Naive thymus-derived CD8-positive, alpha-beta T cell (primary cell): ENCODE data around the gene SPTSSB. TPM values are rescaled to one million over a fixed set of nuclear protein-coding genes. Genes with fewer than 3 reads are reported as not detected.

Experiments used
- ATAC-seq, 2 donors: fragments of 150-1000 bp; cut with Tn5 transposase in 1 of 2; sonication (Bioruptor Pico), chemical (Tn5 transposase) in 1 of 2; 1 replicate in 1 of 2; 2 replicates in 1 of 2; pipeline ENCODE4 v1.10.0; 2021; ENCODE audit warnings: mild to moderate bottlenecking in 2 of 2, moderate library complexity in 2 of 2
- POLR2A ChIA-PET: fragments of 350-600 bp; sonication (Branson Sonifier 250); formaldehyde crosslinking; loops from one replicate; lab custom pipeline; 2021; ENCODE audit warnings: antibody characterized with exemption; lab: Charles Lee
- DNase-seq, 10 donors: peaks; one replicate each; pipeline versions ENCODE4 v3.0.0 to v3.0.0-alpha.2; 2020 to 2022
- H3K27ac Mint-ChIP-seq, 10 donors: one replicate each; pipeline ENCODE4 v1.8.0; 2020 to 2022; ENCODE audit warnings: mild to moderate bottlenecking in 10 of 10, mixed read lengths in 10 of 10, moderate library complexity in 4 of 10, inconsistent platforms in 1 of 10
- H3K27me3 Mint-ChIP-seq, 5 donors: one replicate each; pipeline ENCODE4 v1.8.0; 2021 to 2022; ENCODE audit warnings: mixed read lengths in 5 of 5
- H3K36me3 Mint-ChIP-seq, 3 donors: one replicate each; pipeline ENCODE4 v1.8.0; 2020 to 2022; ENCODE audit warnings: mixed read lengths in 3 of 3, mild to moderate bottlenecking in 2 of 3, inconsistent platforms in 1 of 3
- H3K4me1 Mint-ChIP-seq, 4 donors: one replicate each; pipeline ENCODE4 v1.8.0; 2021 to 2022; ENCODE audit warnings: mixed read lengths in 4 of 4
- H3K4me3 Mint-ChIP-seq, 10 donors: one replicate each; pipeline ENCODE4 v1.8.0; 2020 to 2022; ENCODE audit warnings: mild to moderate bottlenecking in 10 of 10, mixed read lengths in 10 of 10, moderate library complexity in 6 of 10, inconsistent platforms in 1 of 10
- H3K9me3 Mint-ChIP-seq, 9 donors: one replicate each; pipeline ENCODE4 v1.8.0; 2020 to 2022; ENCODE audit warnings: mixed read lengths in 9 of 9, mild to moderate bottlenecking in 3 of 9, inconsistent platforms in 1 of 9, moderate library complexity in 1 of 9
- polyA plus RNA-seq, 3 donors: library from polyadenylated mRNA; unstranded; fragments of 300-500 nt; fragmentation: Illumina TruSeq; gene quantifications; one replicate each; pipeline ENCODE4 v1.2.3, GENCODE V29; 2021
- total RNA-seq, 8 experiments: library from RNA in 2 of 8; stranded (reverse) in 2 of 8; gene quantifications; one replicate each; pipeline ENCODE4 v1.2.3 and lab custom pipeline; 2021 to 2026

Gene SPTSSB
- total and polyA plus RNA-seq, 5 experiments from 2014 or later = 0.16 to 0.21 TPM; not detected in 3

DNA sequence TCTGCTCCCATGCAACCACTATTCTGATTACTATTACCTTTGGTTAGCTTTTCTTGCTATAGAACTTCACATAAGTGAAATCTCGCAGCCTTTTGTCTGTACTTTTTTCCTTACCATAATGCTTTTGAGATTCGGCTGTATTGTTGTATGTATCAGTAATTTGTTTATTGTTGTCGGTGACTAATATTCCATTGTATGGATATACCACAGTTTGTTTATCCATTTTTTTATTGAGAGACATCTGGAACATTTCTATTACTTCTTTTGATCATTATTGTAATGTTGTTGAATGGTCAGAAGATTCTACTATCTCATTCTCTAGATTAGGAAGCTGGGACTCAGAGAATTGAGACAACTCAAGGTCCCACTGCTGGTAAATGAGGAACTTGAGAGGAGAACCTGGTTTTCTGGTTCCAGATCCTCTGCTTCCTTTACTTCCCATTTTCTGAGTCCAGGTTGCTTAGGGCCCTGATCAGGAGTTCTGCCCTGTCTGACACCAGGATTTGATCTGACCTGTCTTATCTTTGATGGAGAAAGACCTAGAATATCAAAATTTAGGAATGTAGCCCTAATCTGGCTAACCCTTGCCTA, 18.2 kb upstream of the SPTSSB start:
- Mint-ChIP-seq H3K36me3 (peaks cover 0 to 2% (median 0%) of the 10 kb centered on the region in 3 donors), H3K4me3 (no peak overlapping the region), H3K4me1 (peaks cover 11 to 35% (median 25%) of the 10 kb centered on the region in 4 donors), H3K27ac (no peak overlapping the region), H3K9me3 (peaks cover 0 to 3% (median 0%) of the 10 kb centered on the region in 9 donors), H3K27me3 (peaks cover 5 to 68% (median 29%) of the 10 kb centered on the region in 5 donors)
- no peak for DNase-seq
- POLR2A ChIA-PET = no interaction called here
- no peak for ATAC-seq

DNA sequence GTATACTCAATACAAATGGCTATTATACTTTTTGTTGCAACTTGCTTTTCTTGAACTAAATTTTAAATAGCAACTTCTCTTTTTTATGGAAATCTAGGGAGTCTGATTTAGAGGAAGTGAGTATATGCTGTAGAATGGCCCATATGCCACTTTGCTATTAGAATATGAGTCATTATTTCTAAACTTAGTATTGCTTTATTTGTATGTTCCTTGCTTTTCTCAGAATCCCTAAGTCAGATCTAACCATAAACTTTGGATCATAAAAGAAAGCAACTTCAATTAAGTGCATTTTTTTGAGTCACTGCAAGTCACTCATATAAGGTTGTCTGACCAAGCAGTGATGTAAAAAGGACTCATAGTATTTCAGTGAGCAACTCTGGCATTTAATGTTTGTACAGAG, 17.5 kb upstream of the SPTSSB start:
- DNase-seq (no peak), ATAC-seq (no peak)
- H3K4me1 Mint-ChIP-seq = peaks cover 11 to 28% (median 18%) of the 10 kb centered on the region in 4 donors
- no peak overlapping the region for H3K4me3 Mint-ChIP-seq
- H3K27ac Mint-ChIP-seq = no peak overlapping the region
- peaks cover 7 to 73% (median 33%) of the 10 kb centered on the region in 5 donors for H3K27me3 Mint-ChIP-seq
- H3K36me3 Mint-ChIP-seq = peaks cover 0 to 2% (median 0%) of the 10 kb centered on the region in 3 donors
- H3K9me3 Mint-ChIP-seq = peaks cover 0 to 3% (median 0%) of the 10 kb centered on the region in 9 donors
- POLR2A ChIA-PET = no interaction called here

DNA sequence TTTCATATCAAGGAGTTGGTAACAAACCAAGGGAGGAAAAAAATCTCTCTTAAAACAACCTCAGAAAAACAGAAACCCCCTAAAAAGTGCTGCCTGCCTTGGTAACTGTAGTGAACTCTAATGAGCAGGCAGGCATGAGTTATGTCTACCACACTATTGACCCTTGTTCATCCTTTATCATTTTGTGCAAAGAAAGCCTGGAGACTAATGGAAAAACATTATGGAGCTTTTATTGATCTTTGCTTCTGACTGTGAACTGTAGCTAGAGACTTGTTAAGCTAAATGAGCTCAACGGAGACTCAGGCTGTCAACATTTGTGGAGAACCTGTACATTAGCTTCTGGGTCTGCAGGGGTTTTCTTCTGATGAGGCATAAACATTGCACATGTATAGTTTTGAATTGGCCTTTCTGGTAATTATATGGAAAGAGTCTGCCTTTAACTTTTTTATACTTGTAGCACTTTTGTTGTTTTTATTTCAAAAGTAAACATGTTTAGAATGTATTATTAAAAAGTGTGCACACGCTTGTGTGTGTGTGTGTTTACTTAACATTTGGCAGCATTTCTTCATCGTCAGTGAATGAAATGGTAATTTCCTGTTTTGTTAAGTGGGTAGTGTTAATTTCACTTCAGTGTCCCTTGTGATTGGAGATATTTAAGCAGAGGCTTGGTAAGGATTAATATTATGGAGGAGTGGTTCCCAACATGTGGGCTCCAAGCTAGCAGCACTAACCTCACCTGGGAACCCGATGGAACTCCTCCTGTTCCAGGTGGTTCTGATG, 15.9 kb upstream of the SPTSSB start:
- POLR2A ChIA-PET = no interaction called here
- Mint-ChIP-seq H3K36me3 (peaks cover 0 to 2% (median 0%) of the 10 kb centered on the region in 3 donors), H3K27ac (no peak overlapping the region), H3K27me3 (peaks cover 9 to 75% (median 27%) of the 10 kb centered on the region in 5 donors), H3K9me3 (peaks cover 0 to 3% (median 0%) of the 10 kb centered on the region in 9 donors), H3K4me1 (peaks cover 4 to 16% (median 5%) of the 10 kb centered on the region in 4 donors), H3K4me3 (no peak overlapping the region)
- no peak for DNase-seq
- no peak for ATAC-seq

DNA sequence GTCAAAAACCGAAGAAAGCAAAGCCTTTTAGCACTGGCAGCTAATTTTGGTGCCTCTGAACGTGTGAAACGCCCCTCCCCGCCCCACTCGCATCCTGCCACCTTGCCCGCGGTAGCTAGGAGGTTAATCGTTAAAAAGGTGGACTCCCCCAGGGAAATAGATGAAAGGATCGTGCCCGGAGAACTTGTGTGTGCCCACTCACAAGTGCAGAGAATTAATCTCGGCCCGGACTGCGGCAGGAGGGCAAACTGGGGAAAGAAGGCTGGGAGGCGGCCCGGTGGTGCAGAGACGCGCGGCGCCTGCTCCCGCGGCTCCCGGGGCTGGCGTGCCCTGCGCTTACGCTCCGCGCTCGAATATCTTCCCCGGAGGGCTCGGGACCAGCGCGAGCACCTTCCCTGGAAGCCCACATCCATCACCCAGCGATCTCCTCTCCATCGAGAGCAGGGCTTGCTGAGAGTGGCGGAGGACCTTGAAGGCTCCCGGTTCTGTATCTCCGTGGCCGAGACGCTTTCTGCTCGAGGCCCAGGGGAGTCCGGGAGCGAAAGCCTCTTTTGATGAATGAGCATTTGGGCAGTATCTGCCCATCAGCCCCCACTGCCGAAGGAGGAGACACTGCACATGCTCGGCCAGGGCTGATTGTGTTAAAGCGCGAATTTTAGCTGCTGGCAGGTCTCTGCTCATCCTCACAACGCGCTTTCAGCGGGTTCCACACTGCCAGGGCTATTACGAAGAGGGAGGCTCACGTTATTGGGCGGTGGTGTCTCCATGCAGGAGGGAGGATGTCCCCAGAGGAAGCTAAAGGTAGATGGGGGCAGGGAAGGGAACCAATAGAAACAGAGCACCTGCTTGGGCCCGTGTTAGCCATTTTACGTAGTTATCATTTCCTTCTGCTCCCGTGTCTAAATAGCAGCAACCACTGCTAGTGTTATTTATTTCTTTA, 1.3 kb upstream of the SPTSSB start:
- H3K36me3 Mint-ChIP-seq = peaks cover 0 to 5% (median 0%) of the 10 kb centered on the region in 3 donors
- POLR2A ChIA-PET = no interaction called here
- H3K4me3 Mint-ChIP-seq = peak overlapping the region; percentile 81 to 90 (median 87)
- H3K4me1 Mint-ChIP-seq = peaks cover 14 to 21% (median 16%) of the 10 kb centered on the region in 4 donors
- ATAC-seq (peak; percentile 54 to 69), DNase-seq (peak in 6 of 10 donors; percentile 4 to 43 (median 19))
- peak overlapping the region in 2 of 10 donors; percentile 22 to 62 for H3K27ac Mint-ChIP-seq
- no peaks in the 10 kb centered on the region for H3K9me3 Mint-ChIP-seq
- H3K27me3 Mint-ChIP-seq = peaks cover 19 to 62% (median 29%) of the 10 kb centered on the region in 5 donors

DNA sequence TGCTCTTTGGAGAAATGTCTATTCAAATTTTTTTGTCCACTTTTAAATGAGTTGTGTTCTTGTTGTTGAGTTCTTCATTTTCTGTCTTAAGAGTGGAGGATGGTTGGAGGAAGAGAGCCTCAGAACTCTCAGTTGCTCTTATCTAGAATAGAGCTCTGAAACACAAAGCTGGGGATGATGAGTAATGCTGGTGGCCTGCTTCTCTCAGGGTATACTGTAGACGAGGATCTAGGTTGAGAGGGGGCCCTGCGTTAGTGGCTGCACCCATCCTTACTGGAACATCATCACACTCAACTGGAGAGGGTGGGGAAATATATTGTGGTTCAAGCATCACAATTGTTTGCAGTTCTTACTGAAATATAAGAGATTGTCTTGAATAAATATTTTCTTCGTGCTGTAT, 1.8 kb downstream of the SPTSSB start:
- DNase-seq = no peak
- Mint-ChIP-seq H3K36me3 (peaks cover 0 to 5% (median 0%) of the 10 kb centered on the region in 3 donors), H3K4me1 (peaks cover 14 to 21% (median 16%) of the 10 kb centered on the region in 4 donors), H3K27ac (no peak overlapping the region), H3K4me3 (peak overlapping the region in 1 of 10 donors; percentile 54), H3K27me3 (peaks cover 17 to 69% (median 29%) of the 10 kb centered on the region in 5 donors), H3K9me3 (no peaks in the 10 kb centered on the region)
- POLR2A ChIA-PET = no interaction called here
- no peak for ATAC-seq

DNA sequence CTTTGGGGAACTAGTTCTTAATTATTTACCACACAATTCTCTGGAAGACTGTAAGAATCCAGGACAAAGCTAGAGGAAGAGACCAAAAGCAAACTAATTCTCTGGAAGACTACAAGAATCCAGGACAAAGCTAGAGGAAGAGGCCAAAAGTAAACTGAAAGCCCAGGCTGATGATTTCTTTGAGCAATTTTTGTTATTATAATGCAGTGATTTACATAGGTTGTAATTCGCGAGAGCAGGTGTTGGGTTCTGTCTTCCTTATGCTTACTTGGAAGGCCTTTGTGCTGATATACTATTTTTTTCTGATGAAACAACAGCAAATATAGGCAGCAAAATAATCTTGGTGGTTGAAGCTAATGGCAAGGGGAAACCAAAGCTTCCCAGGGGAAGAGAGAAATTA, 5.2 kb downstream of the SPTSSB start:
- POLR2A ChIA-PET = no interaction called here
- no peaks in the 10 kb centered on the region for H3K9me3 Mint-ChIP-seq

DNA sequence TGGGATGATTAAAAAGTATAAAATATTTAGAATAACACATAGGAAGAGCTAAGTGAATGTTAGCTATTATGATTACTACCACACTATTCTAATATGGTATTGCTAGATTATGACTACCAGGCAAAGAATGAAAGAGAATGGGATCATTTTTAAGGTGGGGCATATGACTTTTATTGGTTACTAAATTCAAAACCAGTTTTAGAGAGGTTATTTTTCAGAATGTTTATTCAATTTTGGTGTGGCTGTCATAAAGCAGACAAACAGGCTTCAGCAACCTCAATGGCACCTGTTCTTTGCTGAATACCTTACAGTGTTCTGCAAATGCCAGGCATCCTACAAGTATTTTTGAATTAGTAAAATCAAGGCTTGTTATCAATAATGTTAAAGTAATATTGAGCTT, 12.8 kb downstream of the SPTSSB start:
- ATAC-seq = no peak
- Mint-ChIP-seq H3K36me3 (no peaks in the 10 kb centered on the region), H3K9me3 (no peaks in the 10 kb centered on the region), H3K4me3 (no peak overlapping the region), H3K4me1 (no peaks in the 10 kb centered on the region), H3K27ac (no peak overlapping the region), H3K27me3 (peaks cover 2 to 29% (median 4%) of the 10 kb centered on the region in 5 donors)
- POLR2A ChIA-PET = no interaction called here
- no peak for DNase-seq

More for the DNA sequence above, 5.2 kb downstream of the SPTSSB start:
- Mint-ChIP-seq H3K36me3 (peaks cover 0 to 5% (median 0%) of the 10 kb centered on the region in 3 donors), H3K4me1 (peaks cover 0 to 4% (median 2%) of the 10 kb centered on the region in 4 donors), H3K27me3 (peaks cover 13 to 37% (median 20%) of the 10 kb centered on the region in 5 donors), H3K27ac (no peak overlapping the region), H3K4me3 (no peak overlapping the region)
- DNase-seq (no peak), ATAC-seq (no peak)

DNA sequence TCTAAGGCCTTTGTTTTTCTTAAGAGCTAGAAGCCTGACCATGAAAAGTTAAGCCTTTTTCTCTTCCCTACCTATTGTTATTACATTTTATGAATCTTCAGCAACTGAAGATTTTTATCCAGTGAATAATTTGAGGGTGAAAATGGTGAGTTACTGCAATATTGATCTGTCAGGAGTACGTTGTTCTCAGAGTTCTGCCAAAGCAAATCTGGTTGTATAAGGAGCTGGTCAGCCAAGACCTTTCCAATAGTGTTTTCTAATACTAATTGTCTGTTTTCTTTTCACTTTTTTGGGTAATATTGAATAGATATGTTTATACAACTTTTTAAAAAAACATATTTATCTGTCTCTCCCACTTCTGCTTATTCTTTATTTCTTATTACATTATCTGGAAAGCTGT, 15.0 kb downstream of the SPTSSB start:
- Mint-ChIP-seq H3K27me3 (peaks cover 2 to 28% (median 4%) of the 10 kb centered on the region in 5 donors), H3K27ac (no peak overlapping the region), H3K36me3 (no peaks in the 10 kb centered on the region), H3K4me3 (no peak overlapping the region), H3K4me1 (no peaks in the 10 kb centered on the region), H3K9me3 (no peaks in the 10 kb centered on the region)
- POLR2A ChIA-PET = no interaction called here
- ATAC-seq (no peak), DNase-seq (no peak)

DNA sequence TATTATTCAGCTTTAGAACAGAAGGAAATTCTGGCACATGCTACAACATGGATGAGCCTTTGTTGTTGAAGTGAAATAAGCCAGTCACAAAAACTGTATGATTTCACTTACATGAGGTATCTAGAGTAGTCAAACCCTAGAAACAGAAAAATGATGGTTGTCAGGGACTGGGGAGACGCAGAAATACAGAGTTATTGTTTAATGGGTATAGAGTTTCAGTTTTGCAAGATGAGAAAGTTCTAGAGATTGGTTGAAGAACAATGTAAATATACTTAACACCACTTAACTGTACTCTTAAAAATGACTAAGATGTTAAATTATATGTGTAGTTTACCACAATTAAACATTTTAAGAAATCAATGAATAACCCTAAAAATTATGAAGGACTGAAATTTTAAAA, 15.8 kb downstream of the SPTSSB start:
- POLR2A ChIA-PET = no interaction called here
- no peak overlapping the region for H3K27ac Mint-ChIP-seq
- H3K9me3 Mint-ChIP-seq = no peaks in the 10 kb centered on the region
- H3K4me3 Mint-ChIP-seq = no peak overlapping the region
- H3K4me1 Mint-ChIP-seq = no peaks in the 10 kb centered on the region
- DNase-seq (no peak), ATAC-seq (no peak)
- H3K36me3 Mint-ChIP-seq = no peaks in the 10 kb centered on the region
- peaks cover 0 to 21% (median 4%) of the 10 kb centered on the region in 5 donors for H3K27me3 Mint-ChIP-seq

DNA sequence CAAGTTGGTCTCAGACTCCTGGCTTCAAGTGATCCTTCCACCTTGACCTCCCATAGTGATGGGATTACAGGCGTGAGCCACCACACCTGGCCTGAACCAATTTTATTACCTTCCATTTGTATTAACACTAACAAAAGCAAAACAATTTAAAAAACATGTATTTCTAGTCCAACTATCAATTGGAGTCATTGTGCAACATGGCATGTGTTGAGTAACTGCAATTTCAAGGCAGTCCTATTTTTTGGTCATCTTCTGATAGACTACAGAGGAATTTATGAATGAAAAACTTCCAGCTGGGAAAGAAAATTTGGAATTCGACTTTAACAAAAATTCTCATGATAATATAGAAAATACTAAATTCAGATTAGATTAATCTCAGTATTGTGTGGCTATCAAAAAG, 16.8 kb downstream of the SPTSSB start:
- peaks cover 5 to 10% (median 8%) of the 10 kb centered on the region in 4 donors for H3K4me1 Mint-ChIP-seq
- no peaks in the 10 kb centered on the region for H3K9me3 Mint-ChIP-seq
- no peak overlapping the region for H3K4me3 Mint-ChIP-seq
- H3K36me3 Mint-ChIP-seq = no peaks in the 10 kb centered on the region
- H3K27me3 Mint-ChIP-seq = peaks cover 0 to 15% (median 4%) of the 10 kb centered on the region in 5 donors
- DNase-seq = no peak
- ATAC-seq = no peak
- no peak overlapping the region for H3K27ac Mint-ChIP-seq
- POLR2A ChIA-PET = no interaction called here

DNA sequence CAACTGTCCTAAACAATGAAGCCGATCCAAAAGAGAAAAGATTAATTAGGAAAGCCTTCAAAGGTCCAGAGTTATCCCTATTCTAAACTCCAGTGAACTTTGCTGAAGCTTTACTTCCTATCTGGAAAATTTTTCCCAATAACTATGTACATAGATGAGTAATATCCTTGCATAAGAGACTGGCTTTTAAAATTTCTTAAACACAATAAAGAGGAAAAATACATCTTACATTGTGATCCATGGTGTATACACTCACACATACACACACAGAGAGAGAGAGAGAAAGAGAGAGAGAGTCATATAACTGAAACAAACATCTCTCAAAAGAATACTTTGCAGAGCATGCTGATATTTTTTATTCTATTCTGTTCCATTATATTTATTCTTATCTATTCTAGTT, 20.0 kb downstream of the SPTSSB start:
- peaks cover 5 to 15% (median 7%) of the 10 kb centered on the region in 5 donors for H3K27me3 Mint-ChIP-seq
- POLR2A ChIA-PET = no interaction called here

DNA sequence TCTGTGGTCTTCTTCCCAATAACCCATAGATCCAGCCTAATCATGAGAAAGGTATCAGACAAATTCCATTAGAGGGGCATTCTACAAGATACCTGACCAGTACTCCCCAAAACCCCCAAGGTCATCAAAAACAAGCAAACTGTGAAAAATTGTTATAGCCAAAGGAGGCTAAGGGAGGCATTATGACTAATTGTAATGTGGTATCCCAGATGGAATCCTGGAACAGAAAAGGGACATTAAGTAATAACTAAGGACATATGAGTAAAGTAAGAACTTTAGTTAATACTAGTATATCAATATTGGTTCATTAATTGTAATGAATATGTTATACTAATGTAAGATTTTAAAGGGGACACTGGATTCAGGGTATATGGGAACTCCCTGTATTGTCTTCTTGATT, 20.4 kb downstream of the SPTSSB start:
- no peak overlapping the region for H3K4me3 Mint-ChIP-seq
- H3K9me3 Mint-ChIP-seq = no peaks in the 10 kb centered on the region
- H3K27ac Mint-ChIP-seq = no peak overlapping the region
- no peaks in the 10 kb centered on the region for H3K36me3 Mint-ChIP-seq
- peaks cover 3 to 15% (median 7%) of the 10 kb centered on the region in 5 donors for H3K27me3 Mint-ChIP-seq
- POLR2A ChIA-PET = no interaction called here
- H3K4me1 Mint-ChIP-seq = peaks cover 13 to 21% (median 19%) of the 10 kb centered on the region in 4 donors
- ATAC-seq (no peak), DNase-seq (no peak)

More for the DNA sequence above, 20.0 kb downstream of the SPTSSB start:
- peaks cover 13 to 21% (median 19%) of the 10 kb centered on the region in 4 donors for H3K4me1 Mint-ChIP-seq
- H3K27ac Mint-ChIP-seq = no peak overlapping the region
- H3K36me3 Mint-ChIP-seq = no peaks in the 10 kb centered on the region
- no peaks in the 10 kb centered on the region for H3K9me3 Mint-ChIP-seq
- DNase-seq (no peak), ATAC-seq (no peak)
- H3K4me3 Mint-ChIP-seq = no peak overlapping the region
